Tibial artery (tissue), 4 donors: ENCODE data around the gene FGD5.
A peak's percentile ranks its signal among the peaks of the same experiment; 100 is the strongest.

Source experiments
- DNase-seq, 2 donors: peaks; one replicate each; pipeline ENCODE4 v3.0.0-alpha.2; 2019
- H3K27ac ChIP-seq, 2 donors: fragments of 200-600 bp; sonication (generic) in 1 of 2; 1 replicate in 1 of 2; 2 replicates in 1 of 2; pipeline ENCODE4 v1.5.1; 2018 to 2019; ENCODE audit warnings: mild to moderate bottlenecking in 1 of 2
- H3K27me3 ChIP-seq, 2 donors: fragments of 200-600 bp; sonication (generic) in 1 of 2; one replicate each; pipeline versions ENCODE4 v1.5.1 to v1.6.0; 2016 to 2019
- H3K36me3 ChIP-seq, 3 donors: fragments of 200-600 bp; sonication (generic) in 2 of 3; one replicate each; pipeline ENCODE4 v1.5.1; 2016 to 2019; ENCODE audit warnings: mild to moderate bottlenecking in 2 of 3
- H3K4me1 ChIP-seq, 4 donors: fragments of 200-600 bp; sonication (generic) in 2 of 4; 1 replicate in 3 of 4; 2 replicates in 1 of 4; pipeline ENCODE4 v1.5.1; 2016 to 2019
- H3K4me3 ChIP-seq, 2 donors: fragments of 200-600 bp; sonication (generic) in 1 of 2; 1 replicate in 1 of 2; 2 replicates in 1 of 2; pipeline ENCODE4 v1.5.1; 2018 to 2019; ENCODE audit warnings: mild to moderate bottlenecking in 2 of 2
- H3K9me3 ChIP-seq, 3 donors: fragments of 200-600 bp; sonication (generic) in 1 of 3; one replicate each; pipeline ENCODE4 v1.5.1; 2016 to 2019
- intact Hi-C: fragments of 100-400 bp; cut with DNase I; formaldehyde crosslinking; loops from one replicate; pipeline ENCODE4 v1.15.0; 2023; ENCODE audit warnings: low total_unique reads
- TF ChIP-seq, protein P1 (sequence below), 2 experiments: fragments of 200-600 bp in 1 of 2; fragments of 450-650 bp in 1 of 2; IDR thresholded peaks; one replicate each; pipeline ENCODE4 v1.5.1; 2017 to 2019; ENCODE audit warnings: antibody characterized with exemption in 2 of 2, mild to moderate bottlenecking in 1 of 2, moderate library complexity in 1 of 2

Gene FGD5

GRCh38 chr3:14785207-14786155 is 33.3 kb upstream of the FGD5 start:
- H3K27me3 ChIP-seq, result peaks cover 0 to 7% of the 10 kb centered on the region in 2 donors
- DNase-seq, result peak in 1 of 2 donors; percentile 49
- no peak overlapping the region for H3K4me3 ChIP-seq
- H3K27ac ChIP-seq, result no peak overlapping the region
- TF ChIP-seq, protein P1, sequence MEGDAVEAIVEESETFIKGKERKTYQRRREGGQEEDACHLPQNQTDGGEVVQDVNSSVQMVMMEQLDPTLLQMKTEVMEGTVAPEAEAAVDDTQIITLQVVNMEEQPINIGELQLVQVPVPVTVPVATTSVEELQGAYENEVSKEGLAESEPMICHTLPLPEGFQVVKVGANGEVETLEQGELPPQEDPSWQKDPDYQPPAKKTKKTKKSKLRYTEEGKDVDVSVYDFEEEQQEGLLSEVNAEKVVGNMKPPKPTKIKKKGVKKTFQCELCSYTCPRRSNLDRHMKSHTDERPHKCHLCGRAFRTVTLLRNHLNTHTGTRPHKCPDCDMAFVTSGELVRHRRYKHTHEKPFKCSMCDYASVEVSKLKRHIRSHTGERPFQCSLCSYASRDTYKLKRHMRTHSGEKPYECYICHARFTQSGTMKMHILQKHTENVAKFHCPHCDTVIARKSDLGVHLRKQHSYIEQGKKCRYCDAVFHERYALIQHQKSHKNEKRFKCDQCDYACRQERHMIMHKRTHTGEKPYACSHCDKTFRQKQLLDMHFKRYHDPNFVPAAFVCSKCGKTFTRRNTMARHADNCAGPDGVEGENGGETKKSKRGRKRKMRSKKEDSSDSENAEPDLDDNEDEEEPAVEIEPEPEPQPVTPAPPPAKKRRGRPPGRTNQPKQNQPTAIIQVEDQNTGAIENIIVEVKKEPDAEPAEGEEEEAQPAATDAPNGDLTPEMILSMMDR (IDR thresholded peaks at IDR 0.05), result no peak
- H3K9me3 ChIP-seq, result no peaks in the 10 kb centered on the region
- intact Hi-C loops, result no loop called here
- no peaks in the 10 kb centered on the region for H3K36me3 ChIP-seq
- H3K4me1 ChIP-seq, result no peaks in the 10 kb centered on the region

- intact Hi-C loops, result no loop called here
- Histone ChIP-seq H3K36me3 (no peaks in the 10 kb centered on the region), H3K4me3 (no peak overlapping the region), H3K27me3 (peaks cover 0 to 7% of the 10 kb centered on the region in 2 donors), H3K9me3 (no peaks in the 10 kb centered on the region), H3K27ac (no peak overlapping the region), H3K4me1 (no peaks in the 10 kb centered on the region)
- no peak for DNase-seq
- TF ChIP-seq, protein P1 (IDR thresholded peaks at IDR 0.05), result no peak
These were observed 32.4 kb upstream of the FGD5 start for GRCh38 chr3:14786369-14786768.

DNA sequence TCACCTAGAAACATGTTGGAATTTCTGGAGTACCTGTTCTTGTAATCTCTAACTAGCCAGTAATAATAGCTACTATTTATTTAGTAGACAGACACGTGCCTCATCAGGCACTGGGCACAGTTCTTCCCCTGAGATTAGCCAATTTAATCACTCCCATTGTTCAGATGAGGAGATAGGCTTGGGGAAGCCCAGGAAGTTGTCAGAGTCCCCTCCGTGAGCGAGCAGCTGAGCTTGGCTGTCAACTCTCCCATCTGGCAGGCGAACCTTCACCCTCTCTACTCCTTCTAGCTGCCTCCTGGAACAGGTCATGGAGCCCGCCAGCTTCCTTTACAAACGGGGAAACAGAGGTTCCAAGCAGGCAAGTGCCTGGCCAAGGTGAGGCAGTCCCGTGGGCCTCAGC is 31.1 kb upstream of the FGD5 start:
- H3K9me3 ChIP-seq, result no peaks in the 10 kb centered on the region
- TF ChIP-seq, protein P1 (IDR thresholded peaks at IDR 0.05), result no peak
- peaks cover 0 to under 1% (median under 1%) of the 10 kb centered on the region in 4 donors for H3K4me1 ChIP-seq
- peak in 1 of 2 donors; percentile 28 for DNase-seq
- H3K27ac ChIP-seq, result no peak overlapping the region
- intact Hi-C loops, result no loop called here
- peaks cover 0 to 7% of the 10 kb centered on the region in 2 donors for H3K27me3 ChIP-seq
- no peaks in the 10 kb centered on the region for H3K36me3 ChIP-seq
- H3K4me3 ChIP-seq, result no peak overlapping the region

DNA sequence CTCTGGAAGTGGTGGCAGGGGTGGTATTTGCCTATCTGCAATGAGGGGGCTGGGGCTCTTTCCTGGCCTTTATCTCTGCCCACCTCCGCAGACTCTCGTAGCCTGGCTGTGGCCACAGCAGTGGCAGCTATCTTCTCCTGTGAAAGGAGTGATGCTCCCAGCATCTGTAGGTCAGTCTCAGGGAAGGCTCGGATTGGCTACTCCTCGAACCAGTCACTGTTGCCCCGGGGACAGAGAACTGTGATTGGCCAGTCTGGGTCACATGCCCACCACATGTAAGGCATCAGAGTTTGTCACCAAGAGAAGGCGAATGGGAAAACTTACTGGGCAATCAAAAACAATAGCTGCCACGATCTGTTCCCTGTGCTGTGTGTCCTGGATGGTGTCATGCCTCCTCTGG is 30.1 kb upstream of the FGD5 start:
- DNase-seq, result no peak
- Histone ChIP-seq H3K9me3 (no peaks in the 10 kb centered on the region), H3K4me3 (no peak overlapping the region), H3K27ac (no peak overlapping the region), H3K36me3 (no peaks in the 10 kb centered on the region), H3K27me3 (peaks cover 0 to 7% of the 10 kb centered on the region in 2 donors), H3K4me1 (peaks cover 0 to 8% (median 4%) of the 10 kb centered on the region in 4 donors)
- intact Hi-C loops, result no loop called here
- TF ChIP-seq, protein P1 (IDR thresholded peaks at IDR 0.05), result no peak

DNA sequence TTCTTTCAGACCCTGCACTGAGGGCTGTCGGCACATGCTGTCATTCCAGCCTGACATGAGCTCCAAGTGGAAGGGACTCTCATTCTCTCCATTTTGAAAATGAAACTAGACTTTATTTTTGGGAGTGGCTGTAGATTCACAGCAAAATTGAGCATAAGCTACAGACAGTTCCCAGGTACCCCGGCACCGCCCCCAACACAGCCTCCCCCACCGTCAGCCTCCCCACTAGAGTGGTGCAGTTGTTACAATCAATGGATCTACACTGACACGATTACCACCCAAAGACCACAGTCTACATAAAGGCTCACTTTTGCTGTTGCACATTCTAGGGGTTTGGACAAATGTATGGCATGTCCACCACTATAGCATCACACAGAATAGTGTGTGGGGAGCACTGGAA is 29.5 kb upstream of the FGD5 start:
- Histone ChIP-seq H3K27me3 (peaks cover 0 to 7% of the 10 kb centered on the region in 2 donors), H3K4me1 (peaks cover 0 to 10% (median 4%) of the 10 kb centered on the region in 4 donors), H3K27ac (no peak overlapping the region), H3K4me3 (no peak overlapping the region), H3K36me3 (no peaks in the 10 kb centered on the region), H3K9me3 (no peaks in the 10 kb centered on the region)
- intact Hi-C loops, result no loop called here
- TF ChIP-seq, protein P1 (IDR thresholded peaks at IDR 0.05), result no peak
- peak in 1 of 2 donors; percentile 19 for DNase-seq
